Thyroid gland (tissue), 4 donors: Measurements from ENCODE around the gene GLS2. TPM values are rescaled to one million over a fixed set of nuclear protein-coding genes. Genes with fewer than 3 reads are reported as not detected.
A peak's percentile ranks its signal among the peaks of the same experiment; 100 is the strongest.
"Not testable (repeated sequence)": the region's sequence is repeated elsewhere in the genome, so short reads cannot be mapped to it uniquely, and the experiment has no call there.

Experiments
- DNase-seq, 2 donors: peaks; one replicate each; pipeline ENCODE4 v3.0.0-alpha.2; 2019
- H3K27ac ChIP-seq, 3 donors: fragments of 200-600 bp; sonication (generic); 1 replicate in 2 of 3; 2 replicates in 1 of 3; pipeline ENCODE4 v1.5.1; 2016 to 2019; ENCODE audit warnings: mild to moderate bottlenecking in 1 of 3, moderate library complexity in 1 of 3
- H3K27me3 ChIP-seq: fragments of 200-600 bp; sonication (generic); one replicate; pipeline ENCODE4 v1.5.1; 2019
- H3K36me3 ChIP-seq, 2 donors: fragments of 200-600 bp; sonication (generic); one replicate each; pipeline ENCODE4 v1.5.1; 2016 to 2019
- H3K4me1 ChIP-seq, 2 donors: fragments of 200-600 bp; sonication (generic); one replicate each; pipeline ENCODE4 v1.5.1; 2017 to 2019
- H3K4me3 ChIP-seq, 3 donors: fragments of 200-600 bp; sonication (generic); replicated peaks in 1 of 3; 1 replicate in 2 of 3; 2 replicates in 1 of 3; pipeline ENCODE4 v1.5.1; 2016; ENCODE audit warnings: mild to moderate bottlenecking in 1 of 3
- H3K9me3 ChIP-seq: fragments of 200-600 bp; sonication (generic); one replicate; pipeline ENCODE4 v1.5.1; 2017
- POLR2A ChIP-seq, 2 donors: fragments of 450-650 bp; IDR thresholded peaks; one replicate each; pipeline ENCODE4 v1.6.1; 2017; ENCODE audit warnings: antibody characterized with exemption in 2 of 2, mild to moderate bottlenecking in 2 of 2, moderate library complexity in 1 of 2
- WGBS, 2 donors: methylation state at CpG; one replicate each; pipeline ENCODE4 v1.1.5; 2017; 5-methylcytosine and 5-hydroxymethylcytosine counted together
- intact Hi-C: fragments of 100-400 bp; cut with DNase I; formaldehyde crosslinking; loops from one replicate; pipeline ENCODE4 v1.15.1; 2023
- total RNA-seq, 4 donors: library from RNA; depleted of rRNA; stranded (reverse); fragments of >200 nt; gene quantifications; one replicate each; pipeline ENCODE4 v1.2.3, GENCODE V29; 2016
- TF ChIP-seq, protein P1 (sequence below), 6 experiments: fragments of 200-600 bp in 3 of 6; fragments of 450-650 bp in 3 of 6; sonication (generic) in 3 of 6; IDR thresholded peaks; one replicate each; pipeline ENCODE4 v1.5.1; 2016 to 2019; ENCODE audit warnings: antibody characterized with exemption in 6 of 6, mild to moderate bottlenecking in 2 of 6, inconsistent platforms in 1 of 6, moderate library complexity in 1 of 6

GLS2 gene
- total RNA-seq, 4 donors from 2014 or later = 1.8 to 4.2 (median 2.7) TPM

DNA sequence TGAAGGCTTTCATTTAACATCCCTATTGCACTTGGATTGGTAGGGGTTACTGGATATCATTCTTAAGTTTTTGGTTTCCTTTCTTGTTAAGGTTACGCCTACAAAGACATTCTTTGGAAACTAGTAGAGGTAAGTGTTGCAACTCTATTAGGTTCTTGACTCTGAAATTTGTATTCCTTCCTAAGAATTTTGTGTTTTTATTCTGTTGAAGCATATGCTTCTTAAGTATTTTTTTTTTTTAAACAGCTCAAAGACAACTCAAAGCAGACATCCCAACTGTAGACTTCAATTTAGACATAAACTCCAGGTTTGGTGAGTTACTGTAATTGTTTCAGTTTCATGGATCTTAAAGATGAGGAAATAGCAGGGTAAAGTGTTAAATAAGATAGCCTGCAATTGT is 32.5 kb upstream of the GLS2 start:
- peak overlapping the region; percentile 86 to 96 (median 93) for H3K27ac ChIP-seq

DNA sequence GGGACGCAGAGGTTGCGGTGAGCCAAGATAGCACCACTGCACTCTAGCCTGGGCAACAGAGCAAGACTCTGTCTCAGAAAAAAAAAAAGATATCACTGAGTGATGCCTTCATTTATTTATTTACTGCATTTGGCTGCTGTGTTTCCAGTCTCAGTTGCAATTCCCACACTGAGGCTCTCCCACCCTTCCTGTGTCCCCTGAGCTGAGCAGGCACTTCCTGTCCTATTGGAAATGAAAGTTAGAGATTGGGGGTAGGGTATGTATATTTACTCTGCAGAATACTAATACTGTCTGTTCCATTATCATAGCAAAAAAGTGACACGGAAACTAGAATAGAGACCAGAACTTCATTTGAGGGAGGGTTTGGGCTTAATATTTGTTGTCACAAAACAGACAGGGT is 32.1 kb upstream of the GLS2 start:
- WGBS, 2 donors = 76 to 79% methylated on average over 3 of the region's 3 CpGs
- H3K4me1 ChIP-seq = peaks cover 38 to 59% of the 10 kb centered on the region in 2 donors
- no peaks in the 10 kb centered on the region for H3K36me3 ChIP-seq
- no peaks in the 10 kb centered on the region for H3K27me3 ChIP-seq
- H3K4me3 ChIP-seq = no peak overlapping the region
- TF ChIP-seq, protein P1, sequence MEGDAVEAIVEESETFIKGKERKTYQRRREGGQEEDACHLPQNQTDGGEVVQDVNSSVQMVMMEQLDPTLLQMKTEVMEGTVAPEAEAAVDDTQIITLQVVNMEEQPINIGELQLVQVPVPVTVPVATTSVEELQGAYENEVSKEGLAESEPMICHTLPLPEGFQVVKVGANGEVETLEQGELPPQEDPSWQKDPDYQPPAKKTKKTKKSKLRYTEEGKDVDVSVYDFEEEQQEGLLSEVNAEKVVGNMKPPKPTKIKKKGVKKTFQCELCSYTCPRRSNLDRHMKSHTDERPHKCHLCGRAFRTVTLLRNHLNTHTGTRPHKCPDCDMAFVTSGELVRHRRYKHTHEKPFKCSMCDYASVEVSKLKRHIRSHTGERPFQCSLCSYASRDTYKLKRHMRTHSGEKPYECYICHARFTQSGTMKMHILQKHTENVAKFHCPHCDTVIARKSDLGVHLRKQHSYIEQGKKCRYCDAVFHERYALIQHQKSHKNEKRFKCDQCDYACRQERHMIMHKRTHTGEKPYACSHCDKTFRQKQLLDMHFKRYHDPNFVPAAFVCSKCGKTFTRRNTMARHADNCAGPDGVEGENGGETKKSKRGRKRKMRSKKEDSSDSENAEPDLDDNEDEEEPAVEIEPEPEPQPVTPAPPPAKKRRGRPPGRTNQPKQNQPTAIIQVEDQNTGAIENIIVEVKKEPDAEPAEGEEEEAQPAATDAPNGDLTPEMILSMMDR (IDR thresholded peaks at IDR 0.05) = no peak
- no peak for TF ChIP-seq POLR2A (IDR thresholded peaks at IDR 0.05)
- intact Hi-C loops = no loop called here
- no peaks in the 10 kb centered on the region for H3K9me3 ChIP-seq
- H3K27ac ChIP-seq = peak overlapping the region; percentile 86 to 96 (median 93)
- no peak for DNase-seq

More for the DNA sequence above, 32.5 kb upstream of the GLS2 start:
- TF ChIP-seq POLR2A (IDR thresholded peaks at IDR 0.05) = no peak
- TF ChIP-seq, protein P1 (IDR thresholded peaks at IDR 0.05) = no peak
- no peak overlapping the region for H3K4me3 ChIP-seq
- no peaks in the 10 kb centered on the region for H3K9me3 ChIP-seq
- H3K27me3 ChIP-seq = no peaks in the 10 kb centered on the region
- WGBS, 2 donors = 10 to 28% methylated on average over 1 of the region's 1 CpG
- no peak for DNase-seq
- intact Hi-C loops = no loop called here
- no peaks in the 10 kb centered on the region for H3K36me3 ChIP-seq
- H3K4me1 ChIP-seq = peaks cover 38 to 64% of the 10 kb centered on the region in 2 donors

DNA sequence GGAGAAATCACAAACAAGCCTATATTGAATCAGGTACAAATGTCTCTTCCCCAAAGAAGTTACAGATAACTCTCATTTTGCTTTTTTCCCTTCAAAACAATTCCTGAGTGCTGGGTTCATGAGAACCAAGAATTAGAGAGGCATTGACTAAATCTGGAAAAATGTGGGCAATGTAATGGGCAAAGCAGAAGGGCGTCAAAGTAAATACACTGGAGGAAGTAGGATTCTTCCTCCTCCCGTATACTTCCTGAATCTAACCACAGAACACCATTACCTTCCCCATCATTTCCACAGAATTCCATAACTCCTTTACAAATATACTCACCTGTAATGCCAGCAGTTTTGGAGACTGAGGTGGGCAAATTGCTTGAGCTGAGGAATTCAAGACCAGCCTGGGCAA is 30.6 kb upstream of the GLS2 start:
- Histone ChIP-seq H3K4me3 (no peak overlapping the region), H3K4me1 (peaks cover 31 to 50% of the 10 kb centered on the region in 2 donors), H3K9me3 (no peaks in the 10 kb centered on the region), H3K27me3 (no peaks in the 10 kb centered on the region), H3K36me3 (no peaks in the 10 kb centered on the region), H3K27ac (peak overlapping the region in 2 of 3 donors; percentile 93 to 96)
- no peak for DNase-seq
- WGBS, 2 donors = 41 to 52% methylated on average over 2 of the region's 2 CpGs
- intact Hi-C loops = loop anchor here (10.0 kb wide), 1 partner anchor 116 kb away; the partner anchor contains the start of gene BAZ2A
- TF ChIP-seq POLR2A (IDR thresholded peaks at IDR 0.05) = no peak
- TF ChIP-seq, protein P1 (IDR thresholded peaks at IDR 0.05) = no peak

DNA sequence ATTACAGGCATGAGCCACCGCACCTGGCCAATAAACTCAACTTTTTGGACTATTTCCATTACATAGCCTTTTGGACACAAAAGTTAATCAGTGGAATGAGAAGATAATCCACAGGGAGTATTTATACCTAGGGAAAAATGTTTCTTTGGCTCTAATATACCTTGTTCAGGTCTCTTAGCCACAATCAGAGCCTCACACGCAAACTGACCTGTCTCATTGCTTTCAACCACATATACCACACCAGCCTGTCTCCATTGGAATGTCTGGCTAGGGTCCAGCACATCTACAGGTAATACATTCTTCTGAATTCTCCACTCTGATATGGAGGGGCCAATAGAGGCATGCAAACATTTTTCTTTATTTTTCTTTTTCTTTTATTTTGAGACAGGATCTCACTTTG is 29.9 kb upstream of the GLS2 start:
- TF ChIP-seq, protein P1 (IDR thresholded peaks at IDR 0.05) = no peak
- no peak for TF ChIP-seq POLR2A (IDR thresholded peaks at IDR 0.05)
- H3K9me3 ChIP-seq = no peaks in the 10 kb centered on the region
- no peak overlapping the region for H3K4me3 ChIP-seq
- DNase-seq = no peak
- peak overlapping the region in 2 of 3 donors; percentile 93 to 96 for H3K27ac ChIP-seq
- H3K27me3 ChIP-seq = no peaks in the 10 kb centered on the region
- H3K4me1 ChIP-seq = peaks cover 26 to 47% of the 10 kb centered on the region in 2 donors
- 92 to 95% methylated on average over 2 of the region's 2 CpGs for WGBS, 2 donors
- intact Hi-C loops = loop anchor here (10.0 kb wide), 1 partner anchor 117 kb away; the partner anchor contains the start of gene BAZ2A
- H3K36me3 ChIP-seq = no peaks in the 10 kb centered on the region

DNA sequence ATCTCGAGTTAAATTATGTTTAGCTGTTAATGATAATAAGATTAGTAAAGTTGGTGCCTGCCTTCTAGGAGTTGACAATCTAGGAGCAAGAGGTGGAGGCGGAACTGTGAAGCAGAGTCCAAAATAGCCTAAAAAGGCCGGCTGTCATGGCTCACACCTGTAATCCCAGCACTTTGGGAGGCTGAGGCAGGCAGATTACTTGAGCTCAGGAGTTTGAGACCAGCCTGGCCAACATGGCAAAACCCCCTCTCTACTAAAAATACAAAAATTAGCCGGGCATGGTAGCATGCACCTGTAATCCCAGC is 26.0 kb upstream of the GLS2 start:
- not testable (repeated sequence) for DNase-seq, H3K9me3 ChIP-seq, H3K4me3 ChIP-seq, H3K27me3 ChIP-seq, H3K36me3 ChIP-seq
- 62 to 63% methylated on average over 4 of the region's 4 CpGs for WGBS, 2 donors
- H3K4me1 ChIP-seq = peaks cover 15 to 27% of the 10 kb centered on the region in 2 donors
- H3K27ac ChIP-seq = peak overlapping the region in 2 of 3 donors; percentile 45 to 46
- intact Hi-C loops = loop anchor here (5.0 to 10.0 kb wide), 2 partner anchors 58 to 121 kb away; partner anchors contain the start of gene BAZ2A
